Endothelial cell (in vitro differentiated cells): ENCODE data around the gene GRM7. TPM values are rescaled to one million over a fixed set of nuclear protein-coding genes. Genes with fewer than 3 reads are reported as not detected.

Source experiments
- DNase-seq: peaks from one replicate; pipeline ENCODE4 v3.0.0; 2021; ENCODE audit warnings: low spot score
- H3K27ac Mint-ChIP-seq: one replicate; pipeline ENCODE4 v1.8.0; 2021; ENCODE audit warnings: mixed read lengths, inconsistent platforms; ENCODE audit not compliant: unreplicated experiment
- H3K27me3 Mint-ChIP-seq: one replicate; pipeline ENCODE4 v1.8.0; 2021; ENCODE audit warnings: mild to moderate bottlenecking, moderate library complexity, mixed read lengths, inconsistent platforms; ENCODE audit not compliant: unreplicated experiment
- H3K36me3 Mint-ChIP-seq: one replicate; pipeline ENCODE4 v1.8.0; 2021; ENCODE audit warnings: mild to moderate bottlenecking, low read depth, mixed read lengths, inconsistent platforms; ENCODE audit not compliant: unreplicated experiment
- H3K4me1 Mint-ChIP-seq: one replicate; pipeline ENCODE4 v1.8.0; 2021; ENCODE audit warnings: mild to moderate bottlenecking, mixed read lengths, inconsistent platforms; ENCODE audit not compliant: unreplicated experiment
- H3K4me3 Mint-ChIP-seq: one replicate; pipeline ENCODE4 v1.8.0; 2021; ENCODE audit warnings: mild to moderate bottlenecking, mixed read lengths, inconsistent platforms; ENCODE audit not compliant: unreplicated experiment
- H3K9me3 Mint-ChIP-seq: one replicate; pipeline ENCODE4 v1.8.0; 2021; ENCODE audit warnings: mixed read lengths, inconsistent platforms; ENCODE audit not compliant: unreplicated experiment
- CTCF ChIP-seq: fragments of 200-600 bp; sonication (generic); IDR thresholded peaks from one replicate; pipeline ENCODE4 v1.5.0; 2021; ENCODE audit warnings: antibody characterized with exemption; ENCODE audit not compliant: unreplicated experiment
- total RNA-seq: library from RNA; stranded (reverse); fragmentation: NEBNext Ultra II Directional; extraction: Animal tissue kit (Norgen Biotek cat#: 25700); gene quantifications from one replicate; pipeline ENCODE4 v1.2.1, GENCODE V29; 2021; ENCODE audit not compliant: unreplicated experiment

The GRM7 gene
- total RNA-seq, 1 donor from 2014 or later, result 0.18 TPM

GRCh38 chr3:7456386-7456785, 595.5 kb downstream of the GRM7 start:
- Mint-ChIP-seq H3K9me3 (no peaks in the 10 kb centered on the region), H3K4me1 (peaks cover 8% of the 10 kb centered on the region), H3K27me3 (no peaks in the 10 kb centered on the region), H3K36me3 (no peaks in the 10 kb centered on the region), H3K4me3 (no peak overlapping the region), H3K27ac (peak overlapping the region; percentile 71)
- DNase-seq, result no peak
- no peak for TF ChIP-seq CTCF

- no peak for DNase-seq
- no peaks in the 10 kb centered on the region for H3K27me3 Mint-ChIP-seq
- H3K27ac Mint-ChIP-seq, result no peak overlapping the region
- no peaks in the 10 kb centered on the region for H3K36me3 Mint-ChIP-seq
- TF ChIP-seq CTCF, result no peak
- H3K9me3 Mint-ChIP-seq, result no peaks in the 10 kb centered on the region
- peaks cover 5% of the 10 kb centered on the region for H3K4me1 Mint-ChIP-seq
- no peak overlapping the region for H3K4me3 Mint-ChIP-seq
Observed at GRCh38 chr3:7461202-7461825, 600.4 kb downstream of the GRM7 start.

- Mint-ChIP-seq H3K4me1 (peaks cover 5% of the 10 kb centered on the region), H3K36me3 (no peaks in the 10 kb centered on the region), H3K27me3 (peaks cover 2% of the 10 kb centered on the region), H3K27ac (no peak overlapping the region), H3K4me3 (no peak overlapping the region), H3K9me3 (no peaks in the 10 kb centered on the region)
- no peak for DNase-seq
- no peak for TF ChIP-seq CTCF
Observed at GRCh38 chr3:7469866-7470265, 609.0 kb downstream of the GRM7 start.

- Mint-ChIP-seq H3K36me3 (no peaks in the 10 kb centered on the region), H3K27ac (no peak overlapping the region), H3K9me3 (no peaks in the 10 kb centered on the region), H3K27me3 (no peaks in the 10 kb centered on the region), H3K4me1 (no peaks in the 10 kb centered on the region), H3K4me3 (no peak overlapping the region)
- no peak for TF ChIP-seq CTCF
- DNase-seq, result no peak
Observed at GRCh38 chr3:7484636-7485035, 623.7 kb downstream of the GRM7 start.

- Mint-ChIP-seq H3K36me3 (no peaks in the 10 kb centered on the region), H3K9me3 (no peaks in the 10 kb centered on the region), H3K4me1 (no peaks in the 10 kb centered on the region), H3K27me3 (no peaks in the 10 kb centered on the region), H3K27ac (no peak overlapping the region), H3K4me3 (no peak overlapping the region)
- TF ChIP-seq CTCF, result no peak
- DNase-seq, result no peak
Observed at GRCh38 chr3:7487763-7488162, 626.8 kb downstream of the GRM7 start.
